Endometrial microvascular endothelial cells (primary cell): ENCODE data around the gene SRGAP1. TPM values are rescaled to one million over a fixed set of nuclear protein-coding genes. Genes with fewer than 3 reads are reported as not detected.
"Not testable (repeated sequence)": the region's sequence is repeated elsewhere in the genome, so short reads cannot be mapped to it uniquely, and the experiment has no call there.

ENCODE experiments used
- in situ Hi-C: cut with HindIII; loops from 2 replicates; pipeline ENCODE4 v1.10.0; 2017; ENCODE audit warnings: low sequenced_read_pairs, low pct_unique_long_range_greater_than_20kb; ENCODE audit errors: inconsistent ontology term
- total RNA-seq: library from RNA; depleted of rRNA; stranded (reverse); fragments of >200 nt; gene quantifications from one replicate; pipeline ENCODE4 v1.2.3, GENCODE V29; 2015; ENCODE audit errors: inconsistent ontology term

Gene SRGAP1
- total RNA-seq, 1 donor from 2014 or later = 8.4 TPM

DNA sequence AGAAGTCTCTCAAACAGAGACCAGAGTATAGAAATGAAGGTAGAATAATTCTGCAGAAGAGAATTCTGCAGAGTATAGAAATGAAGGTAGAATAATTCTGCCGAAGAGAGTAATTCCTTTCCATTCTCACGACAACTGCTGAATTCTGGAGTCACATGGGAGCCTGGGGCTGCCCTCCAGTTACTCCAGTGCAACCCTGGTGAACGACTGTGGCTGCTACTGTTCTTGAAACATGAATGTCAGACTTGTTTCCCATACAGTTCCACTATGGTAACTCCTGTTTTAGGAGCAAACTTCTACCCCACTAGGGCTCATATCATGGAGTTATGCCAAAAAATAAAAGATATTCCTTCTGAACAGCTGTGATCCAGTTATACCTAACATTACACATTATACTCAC is 213.2 kb downstream of the SRGAP1 start:
- in situ Hi-C loops = no loop called here

DNA sequence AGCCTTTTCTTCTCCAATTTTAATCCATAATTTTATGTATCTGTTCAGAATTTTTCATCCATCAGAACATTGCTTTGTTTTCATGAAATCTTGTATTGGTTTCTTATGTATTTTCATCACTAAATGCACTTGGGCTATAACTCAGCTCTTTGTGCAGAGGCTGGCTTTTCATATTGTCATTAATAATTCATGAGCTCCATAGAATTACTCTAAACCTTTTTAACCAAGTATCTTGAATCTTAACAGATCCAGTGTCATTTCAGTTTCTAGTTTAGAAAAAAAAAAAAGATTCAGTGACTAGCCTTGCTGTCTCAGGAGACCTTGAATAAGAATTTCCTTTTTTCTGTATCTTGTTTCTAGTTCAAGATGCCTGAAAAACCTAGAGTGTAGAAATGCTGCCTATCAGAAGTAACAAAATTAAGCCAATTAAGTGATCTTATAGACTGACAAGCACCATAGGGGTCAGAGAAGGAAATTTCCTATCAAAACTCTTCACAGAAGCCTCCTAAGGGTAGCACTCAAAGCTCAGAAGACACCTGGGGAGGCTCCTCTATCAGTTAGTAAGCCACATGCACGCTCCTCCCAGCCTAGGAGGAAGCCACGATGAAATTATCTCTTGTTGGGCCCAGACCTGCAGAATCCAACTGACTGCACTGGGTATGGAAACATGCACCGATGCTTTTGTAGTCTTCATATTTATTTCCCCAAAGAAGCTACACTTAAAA is 214.2 kb downstream of the SRGAP1 start:
- in situ Hi-C loops = no loop called here

DNA sequence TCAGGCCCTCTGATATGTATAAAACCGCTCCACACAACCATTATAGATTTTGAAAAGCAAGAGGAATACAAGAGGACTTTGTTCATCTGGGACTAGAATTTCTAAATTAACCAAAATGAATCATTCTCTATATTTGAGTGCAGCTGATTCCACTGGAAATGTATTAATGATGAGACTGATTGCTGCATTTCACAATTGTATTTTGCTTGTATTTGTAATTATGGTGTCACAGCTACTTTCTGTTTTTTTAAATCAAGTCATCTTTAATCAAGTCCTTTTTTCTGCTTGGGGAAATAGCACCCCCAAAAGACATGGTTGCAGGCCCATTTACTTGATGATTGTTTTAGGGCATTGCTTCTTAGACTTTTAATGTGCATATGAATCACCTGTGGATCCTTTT is 215.2 kb downstream of the SRGAP1 start:
- in situ Hi-C loops = no loop called here

DNA sequence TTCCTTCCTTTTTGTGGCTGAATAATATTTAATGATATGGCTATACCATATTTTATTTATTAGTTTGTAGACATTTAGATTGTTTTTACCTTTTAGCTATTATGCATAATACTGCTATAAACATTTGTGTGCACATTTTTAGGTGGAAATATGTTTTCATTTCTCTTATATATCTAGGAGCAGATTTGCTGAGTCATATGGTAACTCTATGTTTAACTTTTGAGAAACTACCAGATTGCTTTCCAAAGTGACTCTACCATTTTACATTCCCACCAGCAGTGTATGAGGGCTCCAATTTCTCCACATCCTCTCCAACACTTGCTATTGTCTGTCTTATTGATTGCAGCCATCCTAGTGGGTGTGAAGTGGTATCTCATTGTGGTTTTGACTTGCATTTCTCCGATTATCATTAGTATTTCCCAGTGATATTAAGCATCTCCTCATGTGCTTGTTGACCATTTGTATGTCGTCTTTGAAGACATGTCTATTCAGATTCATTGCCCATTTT is 217.4 kb downstream of the SRGAP1 start:
- in situ Hi-C loops = no loop called here

DNA sequence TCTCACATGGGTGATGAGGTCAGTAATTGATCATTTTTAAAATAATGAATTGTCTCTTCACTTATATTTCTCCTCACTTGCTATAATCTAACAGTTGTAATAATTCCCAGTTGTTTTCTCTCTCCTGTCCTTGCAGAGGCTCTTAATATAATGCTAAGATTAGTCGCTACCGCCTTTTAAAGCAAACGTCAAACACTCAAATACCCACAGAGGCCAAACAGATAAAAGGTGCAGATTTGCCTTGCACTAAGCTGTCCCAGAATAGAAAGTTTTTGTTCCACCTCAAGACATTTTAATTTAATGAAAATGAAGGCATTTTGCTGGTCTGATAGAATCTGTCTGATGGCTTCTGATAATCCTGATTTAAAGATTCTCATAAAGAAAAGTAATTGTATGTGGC is 218.6 kb downstream of the SRGAP1 start:
- in situ Hi-C loops = no loop called here

DNA sequence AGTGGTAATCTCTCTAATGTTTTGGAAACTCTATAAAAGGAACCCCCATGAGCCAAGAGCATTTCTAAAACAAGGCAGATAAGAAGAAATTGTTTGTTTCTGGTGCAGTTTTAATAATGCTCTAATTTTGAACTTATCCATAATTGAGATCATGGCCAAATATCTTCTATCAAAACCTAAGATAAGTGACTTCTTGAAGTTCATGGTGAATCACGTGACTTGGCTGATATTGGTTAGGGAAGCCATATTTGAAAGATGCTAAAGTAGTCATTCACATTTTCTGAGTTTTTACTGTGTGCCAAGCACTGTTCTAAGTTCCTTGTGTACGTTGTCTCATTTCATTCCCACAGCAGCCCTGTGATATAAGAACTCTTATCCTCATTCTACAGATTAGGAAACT is 219.7 kb downstream of the SRGAP1 start:
- in situ Hi-C loops = no loop called here

DNA sequence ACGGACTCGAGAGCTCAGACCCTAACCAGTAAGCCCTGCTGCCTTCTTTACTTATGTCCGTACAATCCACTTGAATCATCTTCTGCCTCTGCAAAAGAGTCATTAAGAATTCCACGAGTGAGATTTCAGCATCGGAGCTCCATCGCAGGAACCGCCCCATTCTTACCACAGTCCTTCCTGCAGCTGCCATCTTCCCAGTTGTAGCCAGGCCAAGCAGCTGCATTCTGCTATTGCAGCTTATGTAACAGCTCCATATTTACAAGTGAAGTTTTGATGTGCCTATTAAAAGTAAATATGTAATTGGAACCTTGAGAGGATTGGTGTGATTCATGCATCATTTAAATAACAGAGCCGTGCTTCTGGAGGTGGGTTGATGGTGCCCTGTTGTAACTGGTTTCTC is 220.2 kb downstream of the SRGAP1 start:
- in situ Hi-C loops = no loop called here

DNA sequence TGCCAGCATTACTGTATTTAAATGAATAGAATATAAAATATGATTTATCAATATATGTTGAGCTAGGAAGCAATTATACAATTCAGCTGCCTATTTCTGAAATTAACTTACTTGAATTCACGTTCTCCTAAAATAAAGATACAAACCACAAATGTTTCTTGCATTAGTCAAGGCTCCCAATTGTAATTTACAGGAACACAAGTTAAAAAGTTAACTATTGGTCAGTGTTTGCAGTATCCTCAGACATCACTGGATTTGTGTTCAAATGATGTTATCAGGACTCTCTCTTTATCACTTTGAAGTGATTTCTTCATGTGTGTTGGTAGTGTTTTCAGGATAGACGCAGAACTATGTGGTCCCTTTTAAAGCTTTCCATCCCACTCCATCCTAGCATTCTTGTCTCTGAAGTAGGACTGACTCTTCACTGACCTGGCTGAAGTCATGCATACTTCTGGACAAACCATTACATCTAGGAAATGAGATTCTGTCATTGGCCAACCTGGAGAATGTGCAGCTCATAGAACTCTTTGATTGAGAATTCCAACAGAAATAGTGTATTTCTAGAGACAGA is 221.5 kb downstream of the SRGAP1 start:
- in situ Hi-C loops = no loop called here

DNA sequence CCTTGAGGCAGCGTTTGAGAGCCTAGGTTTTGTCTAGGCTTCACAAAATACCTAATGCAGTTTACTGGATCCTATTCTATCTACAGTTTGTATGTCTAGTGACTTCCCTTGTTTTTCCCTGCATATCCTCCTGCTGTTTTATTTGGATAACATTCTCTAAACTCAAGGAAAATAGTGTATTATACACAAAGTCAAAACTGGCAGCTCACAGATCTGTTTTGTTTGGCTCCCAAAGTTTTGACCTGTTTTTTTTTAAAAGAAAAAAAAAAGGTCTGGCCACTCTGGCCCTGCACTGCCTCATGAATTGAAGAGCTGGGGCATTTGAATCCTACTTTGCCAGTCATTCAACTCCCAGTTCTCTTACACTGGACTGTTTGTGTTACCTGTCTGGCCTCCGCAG is 222.3 kb downstream of the SRGAP1 start:
- in situ Hi-C loops = no loop called here

DNA sequence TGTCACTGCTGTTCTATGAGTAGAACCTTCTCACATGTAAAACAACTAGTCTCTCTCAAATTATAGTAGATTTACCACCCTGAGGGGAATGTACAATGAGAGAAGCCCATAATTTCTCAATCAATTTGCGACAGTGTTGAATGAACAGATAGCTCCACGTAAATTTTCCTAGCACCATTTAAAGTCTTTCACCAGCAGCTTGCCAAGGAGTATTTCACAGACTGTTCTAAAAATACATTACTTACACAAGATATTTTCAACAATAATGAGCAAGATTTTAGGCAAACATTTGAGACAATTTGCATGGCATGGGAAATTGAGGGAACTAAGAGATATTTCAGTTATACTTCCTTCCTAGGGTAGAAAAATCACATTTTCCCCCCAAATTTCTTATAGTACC is 226.0 kb downstream of the SRGAP1 start:
- in situ Hi-C loops = no loop called here

DNA sequence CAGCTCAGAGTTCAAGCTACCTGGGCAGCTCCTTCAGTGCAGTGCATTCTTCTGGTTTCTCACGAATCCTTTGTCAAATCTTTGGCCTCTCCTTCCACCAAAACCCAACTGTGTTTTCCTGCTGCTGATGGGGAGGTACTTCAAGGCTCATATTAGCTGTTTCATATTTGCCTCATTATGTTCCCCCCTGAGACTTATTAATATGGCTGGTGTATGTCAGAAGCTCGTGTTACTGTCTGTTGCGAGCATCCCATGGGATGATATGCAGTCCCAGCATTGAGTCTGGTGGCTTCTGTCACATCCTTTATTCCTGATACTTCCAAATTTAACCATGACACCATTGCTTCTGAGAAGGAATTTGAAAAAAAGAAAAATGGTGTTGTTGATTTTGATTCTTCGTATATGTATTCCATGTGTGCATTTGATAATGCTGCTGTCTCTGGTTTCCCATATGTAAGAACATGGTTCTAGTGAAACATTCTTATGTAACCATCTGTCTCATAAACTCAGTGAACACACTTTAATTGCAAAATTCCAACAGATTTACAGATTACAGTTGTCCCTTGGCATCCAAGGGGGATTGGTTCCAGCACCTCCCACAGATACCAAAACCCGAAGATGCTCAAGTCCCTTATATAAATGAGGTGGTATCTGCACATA is 228.5 kb downstream of the SRGAP1 start:
- in situ Hi-C loops = no loop called here

DNA sequence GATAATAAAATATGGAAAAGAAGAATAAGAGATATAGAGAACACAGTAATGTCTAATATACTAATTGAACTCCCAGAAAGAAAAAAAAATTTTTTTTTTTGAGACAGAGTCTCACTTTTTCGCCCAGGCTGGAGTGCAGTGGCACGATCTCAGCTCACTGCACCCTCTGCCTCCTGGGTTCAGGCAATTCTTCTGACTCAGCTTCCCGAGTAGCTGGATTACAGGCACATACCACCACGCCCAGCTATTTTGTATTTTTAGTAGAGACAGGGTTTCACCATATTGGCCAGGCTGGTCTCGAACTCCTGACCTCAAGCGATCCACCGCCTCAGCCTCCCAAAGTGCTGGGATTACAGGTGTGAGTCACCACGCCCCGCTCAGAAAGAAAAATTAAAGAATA is 232.1 kb downstream of the SRGAP1 start:
- in situ Hi-C loops = not testable (repeated sequence)

DNA sequence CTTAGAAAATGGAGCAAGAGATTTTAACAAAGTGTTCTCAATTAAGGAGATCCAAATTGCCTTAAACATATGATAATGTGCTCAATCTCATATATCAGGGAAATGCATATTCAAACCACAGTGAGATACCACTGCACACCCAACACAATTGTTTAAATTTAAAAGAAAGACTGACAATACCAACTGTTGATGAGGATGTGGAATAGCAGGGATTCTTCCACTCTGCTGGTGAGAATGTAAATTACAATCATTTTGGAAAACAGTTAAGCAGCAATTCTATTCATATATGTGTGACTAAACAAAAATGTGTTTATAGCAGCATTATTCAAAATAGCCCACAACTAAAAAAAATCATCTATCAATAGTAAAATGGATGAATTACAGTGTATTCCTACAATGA is 233.4 kb downstream of the SRGAP1 start:
- in situ Hi-C loops = no loop called here

DNA sequence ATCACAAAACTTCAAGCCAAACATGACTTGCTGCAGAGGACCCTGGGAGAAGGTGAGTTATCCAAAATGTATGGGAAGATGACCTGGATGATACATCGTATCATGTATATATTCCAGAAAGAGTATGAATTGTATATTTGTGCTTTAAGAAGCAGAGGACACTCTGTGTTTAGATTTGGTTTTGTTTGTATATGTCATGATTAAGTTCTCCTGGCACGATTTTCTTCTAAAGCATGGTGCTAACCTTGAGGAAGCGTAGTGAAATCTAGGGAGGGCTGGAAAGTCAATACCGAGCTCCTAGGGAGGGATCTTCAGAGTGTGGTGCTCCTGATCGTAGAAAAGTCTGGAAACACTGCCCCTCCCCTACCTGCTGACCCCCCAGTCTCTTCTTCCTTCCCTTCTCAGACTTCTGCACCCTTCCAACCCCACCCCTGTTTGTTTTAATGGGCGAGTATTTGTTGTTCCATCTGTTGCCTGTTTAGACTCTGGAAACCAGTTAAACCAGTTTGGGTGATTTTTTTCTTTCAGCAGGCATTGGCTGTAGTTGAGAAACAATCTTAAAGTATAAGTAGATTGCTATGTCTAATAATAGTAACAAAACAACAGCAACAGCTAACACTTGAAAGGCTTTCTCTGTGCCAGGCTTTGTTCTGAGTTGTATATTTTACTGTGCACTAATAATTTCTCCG is 236.0 kb downstream of the SRGAP1 start:
- in situ Hi-C loops = no loop called here

DNA sequence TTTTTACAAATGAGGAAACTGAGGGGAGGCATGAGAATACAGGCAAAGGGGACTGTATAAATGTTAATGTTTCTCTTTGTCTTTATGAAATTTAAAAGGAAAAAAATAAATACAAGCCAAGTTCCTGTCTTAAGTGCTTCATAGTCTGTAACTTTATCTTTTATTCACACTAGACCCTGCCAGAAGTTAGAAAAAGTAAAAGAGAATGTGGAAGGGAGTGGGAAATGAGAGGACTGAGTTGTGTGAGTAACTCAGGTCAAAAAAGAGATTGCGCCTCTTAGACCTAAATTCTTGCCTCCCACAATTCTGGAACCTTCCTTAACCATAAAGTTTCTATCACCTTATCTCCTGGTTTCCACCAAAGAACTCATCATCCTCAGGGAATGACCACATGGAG is 236.5 kb downstream of the SRGAP1 start:
- in situ Hi-C loops = no loop called here

DNA sequence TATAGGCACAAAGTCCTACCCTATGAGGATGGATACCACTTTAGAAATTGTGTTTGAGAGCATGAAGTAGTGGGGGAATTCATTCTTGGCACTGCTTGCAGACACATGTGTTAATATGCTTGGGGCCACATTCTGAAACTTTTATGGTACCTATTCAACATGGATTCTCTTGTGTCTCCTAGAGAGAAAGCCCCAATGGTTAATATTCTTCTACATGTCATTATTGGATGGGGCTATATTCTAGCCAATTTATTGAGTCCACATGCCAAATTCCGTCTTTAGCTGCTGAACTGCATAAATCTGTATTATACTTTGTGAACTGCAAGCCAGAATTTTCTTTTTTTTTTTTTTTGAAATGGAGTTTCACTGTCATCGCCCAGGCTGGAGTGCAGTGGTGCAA is 237.6 kb downstream of the SRGAP1 start:
- in situ Hi-C loops = no loop called here

DNA sequence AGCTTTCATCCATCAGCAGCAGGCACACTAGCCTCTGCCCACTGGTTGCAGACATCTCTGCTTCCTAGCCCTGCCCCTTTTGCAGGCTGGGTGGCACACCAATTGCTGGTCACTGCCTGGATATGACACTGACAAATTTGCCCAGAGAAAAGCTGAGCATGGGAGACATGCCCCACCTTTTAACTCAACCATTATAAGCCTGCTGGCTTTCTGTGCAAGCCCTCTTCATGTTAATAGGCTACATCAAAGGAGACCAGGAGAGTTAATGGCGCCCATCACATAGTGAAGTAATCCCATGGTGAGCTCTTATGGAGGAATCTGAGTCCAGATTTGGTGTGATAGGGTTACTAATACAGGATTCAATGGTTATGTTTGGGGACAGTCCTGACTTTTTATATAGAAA is 238.4 kb downstream of the SRGAP1 start:
- in situ Hi-C loops = no loop called here

DNA sequence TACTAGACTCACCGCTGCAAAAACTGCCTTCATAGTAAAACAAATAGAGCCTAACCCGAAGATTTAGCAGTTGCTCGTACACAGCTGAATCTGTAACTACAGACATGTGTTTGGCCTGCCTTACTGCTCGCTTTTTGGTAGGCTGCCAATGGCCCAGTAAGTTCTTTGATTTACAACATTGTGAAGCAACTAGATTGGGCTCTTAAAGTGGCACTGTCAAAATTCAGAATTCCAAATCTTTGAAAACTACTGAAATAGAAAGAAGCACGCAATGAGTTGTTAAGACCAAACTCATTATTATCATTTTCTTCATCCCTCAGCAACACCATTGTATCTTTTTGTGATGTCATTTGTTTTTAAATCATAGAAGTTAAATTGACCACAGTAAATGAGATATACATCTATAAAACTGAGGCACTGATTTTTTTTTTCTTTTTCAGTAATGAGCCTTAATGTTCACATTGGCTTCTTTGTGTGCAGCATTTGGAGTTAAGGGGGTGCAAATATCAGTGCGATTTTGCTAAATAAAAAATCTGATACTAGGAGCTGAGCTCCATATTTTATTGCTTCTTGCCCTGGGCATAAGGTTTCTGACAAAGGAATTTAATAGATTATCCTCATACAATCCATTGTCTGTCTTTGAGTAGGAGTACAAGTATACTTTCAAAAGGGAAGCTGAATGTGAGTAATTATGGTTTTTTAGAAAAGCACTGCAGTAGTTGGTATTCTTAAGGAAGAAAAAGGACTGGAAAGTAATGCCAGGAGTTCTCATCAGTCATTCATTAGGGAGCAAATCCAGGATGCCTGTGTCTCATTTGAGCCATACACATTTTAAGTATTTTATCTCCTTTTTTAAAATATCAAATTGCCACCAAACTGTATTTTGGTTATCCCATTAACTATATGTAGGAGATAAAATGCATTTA is 239.0 kb downstream of the SRGAP1 start:
- in situ Hi-C loops = no loop called here

DNA sequence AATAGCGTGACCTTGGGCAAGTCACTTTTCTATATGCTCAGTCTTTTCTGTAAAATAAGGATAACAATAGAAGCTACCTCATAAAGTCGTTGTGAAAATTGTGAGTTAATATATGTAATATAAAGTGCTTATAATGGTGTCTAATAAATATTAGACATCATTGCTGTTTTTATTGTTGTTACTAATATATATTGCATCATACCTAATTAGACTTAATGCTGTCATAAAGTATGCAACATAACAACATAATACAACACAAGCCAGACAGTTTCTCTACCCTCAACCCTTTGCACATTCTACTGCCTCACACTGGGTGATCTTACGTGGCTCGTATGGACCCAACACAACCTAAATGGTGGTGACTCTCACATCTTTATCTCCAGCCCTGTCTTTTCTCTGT is 240.7 kb downstream of the SRGAP1 start:
- in situ Hi-C loops = no loop called here
